ENCODE results near the gene CSAD.
"Not testable (repeated sequence)": the region's sequence is repeated elsewhere in the genome, so short reads cannot be mapped to it uniquely, and the experiment has no call there.

CSAD gene

DNA sequence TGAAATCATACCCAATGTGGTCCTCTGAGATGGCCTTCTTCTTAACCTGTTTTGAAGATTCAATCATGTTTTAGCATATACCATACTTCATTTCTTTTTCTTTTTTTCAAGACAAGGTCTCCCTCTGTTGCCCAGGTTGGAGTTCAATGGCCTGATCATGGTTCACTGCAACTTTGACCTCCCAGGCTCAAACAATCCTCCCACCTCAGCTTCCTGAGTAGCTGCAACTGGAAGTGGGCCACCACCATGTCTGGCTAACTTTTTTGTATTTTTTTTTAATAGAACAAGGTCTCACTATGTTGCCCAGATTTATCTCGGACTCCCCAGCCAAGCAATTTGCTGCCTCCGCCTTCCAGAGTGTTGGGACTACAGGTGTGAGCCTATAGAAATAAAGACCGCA, 47.0 kb downstream of the CSAD start:
- no peak for DNase-seq

DNA sequence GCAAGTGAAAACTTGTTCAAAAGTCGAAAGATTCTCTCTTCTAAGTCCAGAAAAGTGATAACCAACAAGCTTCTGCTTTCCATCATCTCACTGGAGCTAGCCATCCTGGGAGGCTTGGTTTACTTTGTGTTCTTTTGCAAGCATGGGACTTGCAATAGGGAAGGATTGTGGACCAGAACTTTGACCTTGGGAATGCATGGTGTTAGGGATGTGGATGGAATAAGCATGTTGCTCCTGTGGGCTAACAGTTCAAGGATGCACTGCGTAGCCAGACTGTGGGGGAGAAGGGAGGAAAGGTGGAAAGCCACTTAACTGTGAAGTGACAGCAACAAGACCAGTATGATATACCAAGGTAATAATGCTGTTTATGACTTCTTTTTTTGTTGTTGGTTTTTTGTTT, 48.9 kb downstream of the CSAD start:
- no peak for DNase-seq

DNA sequence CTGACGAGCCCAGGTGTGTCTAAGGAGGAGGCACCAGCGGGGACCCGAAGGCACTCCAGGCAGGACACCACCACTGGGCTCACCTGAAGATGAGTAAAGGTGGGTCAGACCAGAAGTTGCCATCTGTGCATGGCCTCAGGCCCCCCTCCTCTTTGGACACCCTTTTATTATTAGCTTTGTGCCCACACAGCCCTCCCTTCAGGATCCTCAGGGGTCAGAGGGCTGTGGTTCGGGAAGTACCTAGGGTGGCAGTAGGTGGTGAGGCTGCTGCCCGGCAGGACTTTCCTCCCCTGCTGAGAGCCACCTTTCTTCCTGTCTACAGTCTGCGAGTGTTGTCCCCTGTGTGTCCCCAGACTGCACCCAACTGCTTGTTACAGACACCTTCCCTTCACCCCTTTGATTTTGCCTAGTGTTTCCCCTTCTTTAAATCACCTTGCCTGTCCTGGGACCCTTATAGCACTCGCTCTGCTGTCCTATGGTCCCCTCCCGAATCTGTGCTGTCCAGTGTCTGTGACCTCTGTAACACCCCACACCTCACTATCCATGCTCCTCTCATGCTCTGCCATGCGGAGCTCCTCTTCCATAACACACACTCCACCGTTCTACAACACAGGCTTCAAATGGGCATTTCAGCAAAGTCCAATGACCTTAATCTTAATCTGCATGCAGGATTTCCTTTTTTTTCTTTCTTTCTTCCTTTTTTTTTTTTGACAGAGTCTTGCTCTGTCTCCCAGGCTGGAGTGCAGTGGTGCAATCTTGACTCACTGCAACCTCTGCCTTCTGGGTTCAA, 51.8 kb downstream of the CSAD start:
- no peak for DNase-seq

GRCh38 chr12:53127169-53127568, 53.6 kb downstream of the CSAD start:
- no peak for DNase-seq

- DNase-seq: no peak
Observed at GRCh38 chr12:53124352-53124723, 56.4 kb downstream of the CSAD start.

DNA sequence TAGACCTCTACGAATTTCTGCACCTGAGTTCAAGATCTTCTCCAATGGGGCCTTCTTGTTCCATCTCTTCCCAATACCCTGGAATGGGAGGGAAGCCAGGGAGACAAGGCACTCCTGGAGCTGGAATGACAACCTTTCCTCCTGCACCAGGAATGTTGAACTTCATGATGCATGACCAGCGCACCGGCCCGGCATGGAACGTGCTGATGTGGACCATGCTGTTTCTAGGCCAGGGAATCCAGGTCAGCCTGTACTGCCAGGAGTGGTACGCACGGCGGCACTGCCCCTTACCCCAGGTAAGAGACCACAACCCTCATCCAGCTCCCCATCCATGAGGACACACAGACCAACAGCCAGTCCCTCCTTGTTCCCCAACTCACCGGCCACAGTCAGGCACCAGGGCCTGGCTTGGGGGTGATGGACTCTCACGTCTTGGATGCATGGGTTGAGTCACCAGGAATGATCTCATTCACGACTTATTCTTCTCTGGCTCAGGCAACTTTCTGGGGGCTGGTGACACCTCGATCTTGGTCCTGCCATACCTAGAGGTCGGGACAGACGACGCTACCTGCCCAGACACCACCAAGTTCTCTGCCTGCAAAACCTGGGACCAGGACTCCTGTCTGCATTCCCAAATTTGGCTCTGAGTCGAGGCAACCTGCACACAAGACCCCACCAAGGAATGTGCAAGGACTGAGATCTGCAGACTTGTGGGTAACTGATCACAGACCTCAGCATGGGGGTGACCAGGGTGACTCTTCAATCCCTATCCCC, 57.0 kb downstream of the CSAD start:
- no peak for DNase-seq

DNA sequence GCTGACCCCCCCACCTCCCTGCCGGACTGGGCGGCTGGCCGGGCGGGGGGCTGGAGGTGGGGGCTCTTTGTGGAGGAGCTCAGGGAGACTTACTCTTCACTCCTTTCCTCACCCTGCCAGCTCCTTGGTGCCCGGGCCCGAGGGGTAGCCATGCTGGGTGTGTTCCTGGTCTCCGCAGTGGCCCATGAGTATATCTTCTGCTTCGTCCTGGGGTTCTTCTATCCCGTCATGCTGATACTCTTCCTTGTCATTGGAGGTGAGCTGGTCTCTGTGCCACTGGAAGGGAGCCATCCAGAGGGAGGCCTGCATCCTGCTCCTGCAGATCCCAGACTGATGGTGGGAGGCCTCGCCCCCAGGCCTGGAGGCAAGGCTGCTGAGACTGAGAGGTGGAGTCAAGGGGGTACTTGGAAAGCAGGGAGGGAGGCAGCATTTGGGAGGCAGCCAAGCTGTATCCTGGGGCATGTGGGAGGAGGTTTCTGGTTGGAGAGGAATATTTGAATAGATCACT, 57.7 kb downstream of the CSAD start:
- no peak for DNase-seq

DNA sequence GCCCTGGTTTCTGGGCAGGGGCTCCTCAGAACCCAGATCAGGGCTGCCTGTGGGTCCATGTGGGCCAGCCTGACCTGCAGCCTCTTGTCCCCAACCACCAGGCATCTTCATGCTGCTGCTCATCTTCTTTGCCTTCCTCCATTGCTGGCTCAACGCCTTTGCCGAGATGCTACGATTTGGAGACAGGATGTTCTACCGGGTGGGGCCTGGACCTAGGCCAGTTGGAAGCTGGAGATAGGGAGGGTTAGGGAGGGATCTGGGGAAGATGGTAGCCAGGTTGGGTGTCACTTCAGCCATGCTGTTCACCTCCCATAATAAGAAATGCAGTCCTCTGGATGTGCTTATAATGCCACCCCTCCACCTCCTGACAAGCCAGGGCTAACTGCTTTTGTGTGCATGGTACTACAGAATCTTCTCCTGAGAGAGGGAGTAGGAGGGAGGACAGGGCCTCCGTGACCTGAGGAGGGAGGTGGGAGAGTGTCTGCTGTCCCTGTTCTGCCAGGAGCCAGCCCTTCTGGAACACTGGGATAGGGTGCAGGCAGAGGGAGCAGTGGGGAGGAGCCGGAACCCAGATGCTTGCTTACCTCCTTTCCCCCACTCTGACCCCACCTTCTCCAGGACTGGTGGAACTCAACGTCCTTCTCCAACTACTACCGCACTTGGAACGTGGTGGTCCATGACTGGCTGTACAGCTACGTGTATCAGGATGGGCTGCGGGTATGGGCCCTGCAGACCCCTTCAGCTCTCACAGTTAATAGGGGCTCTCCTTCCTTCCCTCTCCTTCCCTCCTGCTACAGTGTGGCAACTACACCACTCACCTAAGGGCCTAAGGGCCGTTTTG, 59.8 kb downstream of the CSAD start:
- DNase-seq: no peak

GRCh38 chr12:53118751-53119300, 61.9 kb downstream of the CSAD start:
- DNase-seq: no peak

GRCh38 chr12:53115891-53116648, 64.7 kb downstream of the CSAD start:
- DNase-seq: no peak

GRCh38 chr12:53115112-53115890, 65.4 kb downstream of the CSAD start:
- no peak for DNase-seq

- DNase-seq: no peak
Observed at GRCh38 chr12:53113951-53114350, 66.8 kb downstream of the CSAD start.

DNA sequence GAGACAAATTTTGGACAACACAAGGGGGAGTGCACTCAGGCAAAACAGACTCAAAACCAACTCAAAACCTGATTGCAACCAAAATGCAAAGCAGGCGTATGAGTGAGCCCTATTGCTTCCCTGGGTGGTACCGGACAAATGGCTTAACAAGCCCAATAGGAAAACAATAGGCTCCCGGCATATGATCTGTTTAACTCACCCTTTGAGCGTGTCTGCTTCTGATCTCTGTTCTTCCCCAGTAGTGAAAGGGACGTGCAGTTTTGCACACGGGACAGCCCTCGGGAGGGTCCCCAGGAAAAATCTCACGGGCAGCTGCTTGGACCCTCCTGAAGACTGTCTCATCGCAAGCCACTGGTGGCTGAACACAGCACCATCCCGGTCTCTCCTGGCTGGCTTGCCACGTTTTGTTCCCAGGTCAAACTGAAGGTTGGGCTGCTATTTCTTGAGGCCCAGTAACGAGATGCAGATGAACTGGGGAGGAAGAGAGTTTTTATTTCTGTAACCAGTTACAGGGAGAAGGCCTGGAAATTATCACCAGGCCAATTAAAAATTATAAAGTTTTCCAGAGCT, 67.5 kb downstream of the CSAD start:
- DNase-seq: no peak

GRCh38 chr12:53112431-53112830, 68.3 kb downstream of the CSAD start:
- DNase-seq: not testable (repeated sequence)

Data from activated CD4-positive, alpha-beta T cell treated with anti-CD3 and anti-CD28 coated beads, Interleukin-2, Interleukin-6, amounts not matched to agents 100 ng/mL and 50 ng/mL, durations not matched to agents 16 hours and 8 hours (primary cell).